HL-60 (cell line): ENCODE results near the gene ZFYVE16.

Experiments
- DNase-seq, 2 experiments: peaks; one replicate each; pipeline ENCODE4 v3.0.0-alpha.2; 2010 to 2020; ENCODE audit warnings: low read depth in 1 of 2, low spot score in 1 of 2
- H3K27ac ChIP-seq: fragments of 250-450 bp; sonication (Bioruptor Pico); replicated peaks from 2 replicates; pipeline ENCODE4 v1.5.1; 2020; ENCODE audit warnings: mild to moderate bottlenecking, moderate library complexity
- H3K27me3 ChIP-seq: fragments of 250-450 bp; sonication (Bioruptor Pico); 2 replicates; pipeline ENCODE4 v1.5.1; 2021; ENCODE audit warnings: mild to moderate bottlenecking, moderate library complexity; ENCODE audit not compliant: insufficient read depth, poor library complexity, severe bottlenecking
- H3K4me3 ChIP-seq: replicated peaks from 2 replicates; pipeline ENCODE4 v1.5.1; 2011; ENCODE audit warnings: mild to moderate bottlenecking, control low read depth, low read length; ENCODE audit not compliant: insufficient read depth
- CTCF ChIP-seq: IDR thresholded peaks from one replicate; pipeline ENCODE4 v1.5.1; 2011; ENCODE audit warnings: low read length, control low read depth, inconsistent platforms; ENCODE audit not compliant: insufficient read depth
- GABPA ChIP-seq: IDR thresholded peaks from 2 replicates; pipeline ENCODE4 v1.6.1; 2012; ENCODE audit warnings: low read depth
- POLR2AphosphoS5 ChIP-seq: IDR thresholded peaks from 2 replicates; pipeline ENCODE4 v1.6.1; 2012; ENCODE audit warnings: low read depth
- REST ChIP-seq: IDR thresholded peaks from 2 replicates; pipeline ENCODE4 v1.6.1; 2012; ENCODE audit warnings: low read depth; ENCODE audit not compliant: insufficient replicate concordance
- SPI1 ChIP-seq: IDR thresholded peaks from 2 replicates; pipeline ENCODE4 v1.6.1; 2012; ENCODE audit warnings: low read depth, mild to moderate bottlenecking, borderline replicate concordance

ZFYVE16 gene

GRCh38 chr5:80453366-80453765 is 45.5 kb downstream of the ZFYVE16 start:
- H3K4me3 ChIP-seq, result no peak overlapping the region
- H3K27ac ChIP-seq, result no peak overlapping the region
- no peaks in the 10 kb centered on the region for H3K27me3 ChIP-seq
- no peak for DNase-seq
- TF ChIP-seq POLR2AphosphoS5, result no peak
- TF ChIP-seq GABPA, result no peak
- no peak for TF ChIP-seq CTCF
- no peak for TF ChIP-seq SPI1
- TF ChIP-seq REST, result no peak

GRCh38 chr5:80463269-80463668 is 55.4 kb downstream of the ZFYVE16 start:
- Histone ChIP-seq H3K4me3 (no peak overlapping the region), H3K27me3 (no peaks in the 10 kb centered on the region), H3K27ac (no peak overlapping the region)
- no peak for DNase-seq
- TF ChIP-seq CTCF, result no peak
- TF ChIP-seq GABPA, result no peak
- TF ChIP-seq SPI1, result no peak
- TF ChIP-seq REST, result no peak
- no peak for TF ChIP-seq POLR2AphosphoS5

GRCh38 chr5:80466669-80467485 is 59.0 kb downstream of the ZFYVE16 start:
- DNase-seq, result peak; percentile 4 to 10

More at GRCh38 chr5:80466669-80467485, 59.0 kb downstream of the ZFYVE16 start:
- Histone ChIP-seq H3K27ac (no peak overlapping the region), H3K4me3 (no peak overlapping the region), H3K27me3 (no peaks in the 10 kb centered on the region)
- TF ChIP-seq POLR2AphosphoS5 (no peak), REST (no peak), CTCF (no peak), SPI1 (no peak), GABPA (no peak)
